Spleen (tissue), 11 donors: ENCODE measurements around the gene CAND2. TPM values are rescaled to one million over a fixed set of nuclear protein-coding genes. Genes with fewer than 3 reads are reported as not detected.

Experiments
- DNase-seq: peaks from one replicate; pipeline ENCODE4 v3.0.0-alpha.2; 2020
- H3K27ac ChIP-seq, 8 donors: fragments of 200-600 bp; sonication (generic) in 7 of 8; 1 replicate in 4 of 8; 2 replicates in 4 of 8; pipeline versions ENCODE4 v1.5.0 to v1.8.0; 2016 to 2021; ENCODE audit warnings: inconsistent platforms in 4 of 8, mild to moderate bottlenecking in 4 of 8, moderate library complexity in 1 of 8
- H3K27me3 ChIP-seq, 7 donors: fragments of 200-600 bp; sonication (generic) in 6 of 7; replicated peaks in 1 of 7; 1 replicate in 4 of 7; 2 replicates in 3 of 7; pipeline versions ENCODE4 v1.5.0 to v1.8.0; 2016 to 2021; ENCODE audit warnings: inconsistent platforms in 3 of 7, mild to moderate bottlenecking in 1 of 7
- H3K36me3 ChIP-seq, 6 donors: fragments of 200-600 bp; sonication (generic) in 5 of 6; 1 replicate in 4 of 6; 2 replicates in 2 of 6; pipeline versions ENCODE4 v1.5.0 to v1.8.0; 2016 to 2021; ENCODE audit warnings: inconsistent platforms in 2 of 6
- H3K4me1 ChIP-seq, 6 donors: fragments of 200-600 bp; sonication (generic) in 5 of 6; 1 replicate in 3 of 6; 2 replicates in 3 of 6; pipeline versions ENCODE4 v1.5.0 to v1.8.0; 2016 to 2021; ENCODE audit warnings: inconsistent platforms in 3 of 6
- H3K4me3 ChIP-seq, 8 donors: fragments of 200-600 bp; sonication (generic) in 7 of 8; 1 replicate in 4 of 8; 2 replicates in 4 of 8; pipeline versions ENCODE4 v1.5.0 to v1.8.0; 2016 to 2021; ENCODE audit warnings: inconsistent platforms in 4 of 8, mild to moderate bottlenecking in 4 of 8, moderate library complexity in 2 of 8
- H3K9me3 ChIP-seq, 8 donors: fragments of 200-600 bp; sonication (generic) in 7 of 8; 1 replicate in 4 of 8; 2 replicates in 4 of 8; pipeline versions ENCODE4 v1.5.0 to v1.8.0; 2016 to 2021; ENCODE audit warnings: inconsistent platforms in 4 of 8
- POLR2A ChIP-seq, 3 donors: fragments of 450-650 bp; IDR thresholded peaks; one replicate each; pipeline ENCODE4 v1.5.1; 2017; ENCODE audit warnings: antibody characterized with exemption in 3 of 3, mild to moderate bottlenecking in 1 of 3
- POLR2AphosphoS5 ChIP-seq, 3 donors: sonication (generic); formaldehyde crosslinking; IDR thresholded peaks; one replicate each; pipeline ENCODE4 v1.5.1; 2017; ENCODE audit warnings: antibody characterized with exemption in 3 of 3
- WGBS, 5 donors: extraction: QIAGEN DNeasy Blood & Tissue Kit in 3 of 5; methylation state at CpG; one replicate each; pipeline versions ENCODE4 v1.1.5 to v1.1.7; 2013 to 2018; 5-methylcytosine and 5-hydroxymethylcytosine counted together
- intact Hi-C: fragments of 100-400 bp; cut with DNase I; formaldehyde crosslinking; loops from one replicate; pipeline ENCODE4 v1.15.0; 2023; ENCODE audit warnings: low total_unique reads
- polyA plus RNA-seq, 3 donors: library from polyadenylated mRNA; stranded (reverse); fragments of 200-250 nt; gene quantifications; one replicate each; pipeline ENCODE4 v1.2.1, GENCODE V29; 2013
- total RNA-seq, 7 donors: library from RNA; depleted of rRNA in 3 of 7; stranded (reverse); fragments of >200 nt in 3 of 7; fragmentation: NEBNext Ultra II Directional in 4 of 7; extraction: Animal tissue kit (Norgen Biotek cat#: 25700) in 4 of 7; gene quantifications; one replicate each; pipeline versions ENCODE4 v1.1.0 to v1.2.1, GENCODE V29; 2016 to 2021
- TF ChIP-seq, protein P1 (sequence below), 11 experiments: fragments of 200-600 bp in 7 of 11; fragments of 450-650 bp in 4 of 11; sonication (generic) in 4 of 11; IDR thresholded peaks in 8 of 11; conservative IDR thresholded peaks in 3 of 11; 1 replicate in 7 of 11; 2 replicates in 4 of 11; pipeline versions ENCODE4 v1.4.0 to v1.8.0; 2016 to 2021; ENCODE audit warnings: antibody characterized with exemption in 11 of 11, inconsistent platforms in 4 of 11, mild to moderate bottlenecking in 1 of 11
- donor health status: healthy with polysubstance abuse.
- donor health status: DM: no; HTN: no; CAD: no; lungs with moderate emphysema.
- donor health status: DM: no; HTN: no; CAD: no.
- donor health status: Bipolar disorder and iron deficiency.
- donor health status: healthy.
- donor health status: DM: no; HTN: no; CAD: no.
- donor health status: DM: yes; HTN: yes; CAD: no.

CAND2 gene
- total and polyA plus RNA-seq, 10 donors: 0.78 to 12.2 (median 7.5) TPM

DNA sequence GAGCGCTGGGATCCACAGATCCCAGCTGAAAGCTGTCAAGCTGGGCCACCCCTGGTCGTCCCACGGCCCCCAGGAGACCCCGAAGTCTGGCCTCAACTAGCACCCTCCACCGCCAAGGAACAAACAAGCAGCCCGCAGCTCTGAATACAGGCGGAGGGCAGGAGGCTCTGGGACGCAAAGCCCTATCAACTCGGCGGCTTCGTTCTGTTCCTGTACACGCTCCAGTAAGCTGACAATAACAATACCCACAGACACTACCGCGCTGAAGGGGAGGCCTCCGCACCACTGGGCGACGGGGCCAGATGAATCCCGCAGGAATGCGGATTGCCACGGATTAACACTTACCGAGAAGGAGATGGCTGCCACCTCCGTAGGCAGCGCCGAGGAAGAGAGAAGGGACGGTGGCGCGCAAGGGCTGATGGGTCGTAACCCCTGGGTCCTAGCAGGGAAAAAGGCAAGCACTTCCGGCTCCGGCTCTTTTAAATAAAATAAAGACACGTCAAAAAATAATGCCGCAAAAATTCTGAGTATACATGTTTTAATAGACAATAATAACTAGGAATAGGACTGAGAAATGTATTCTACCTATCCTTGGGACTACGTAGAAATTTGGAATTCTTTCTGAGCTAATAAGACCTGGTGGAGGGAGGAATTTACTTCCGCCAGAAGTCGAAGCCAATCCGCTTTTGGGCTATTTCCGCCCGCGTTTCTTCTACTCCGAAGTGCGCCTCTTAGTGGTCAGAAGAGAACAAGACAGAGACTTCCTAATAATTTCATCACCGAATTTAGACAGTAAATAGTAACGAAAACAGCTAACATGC lies 44.9 kb downstream of the CAND2 start, which contains the start of gene RPL32:
Gene RPL32 (minus strand): TSS at position 417 of the 821 bp plus-strand sequence. CDS start 1,328 bp downstream, outside the sequence.
- no peaks in the 10 kb centered on the region for H3K9me3 ChIP-seq
- intact Hi-C loops: no loop called here
- peak within 1 kb of the TSS; percentile 47 to 96 (median 86) for H3K4me3 ChIP-seq
- H3K4me1 ChIP-seq: peaks cover 16 to 50% (median 42%) of the 10 kb centered on the region in 6 donors
- TF ChIP-seq POLR2AphosphoS5 (IDR thresholded peaks at IDR 0.05) (peak; percentile 95 to 99 (median 98)), POLR2A (IDR thresholded peaks at IDR 0.05) (peak; percentile 36 to 81 (median 68))
- TF ChIP-seq, protein P1, sequence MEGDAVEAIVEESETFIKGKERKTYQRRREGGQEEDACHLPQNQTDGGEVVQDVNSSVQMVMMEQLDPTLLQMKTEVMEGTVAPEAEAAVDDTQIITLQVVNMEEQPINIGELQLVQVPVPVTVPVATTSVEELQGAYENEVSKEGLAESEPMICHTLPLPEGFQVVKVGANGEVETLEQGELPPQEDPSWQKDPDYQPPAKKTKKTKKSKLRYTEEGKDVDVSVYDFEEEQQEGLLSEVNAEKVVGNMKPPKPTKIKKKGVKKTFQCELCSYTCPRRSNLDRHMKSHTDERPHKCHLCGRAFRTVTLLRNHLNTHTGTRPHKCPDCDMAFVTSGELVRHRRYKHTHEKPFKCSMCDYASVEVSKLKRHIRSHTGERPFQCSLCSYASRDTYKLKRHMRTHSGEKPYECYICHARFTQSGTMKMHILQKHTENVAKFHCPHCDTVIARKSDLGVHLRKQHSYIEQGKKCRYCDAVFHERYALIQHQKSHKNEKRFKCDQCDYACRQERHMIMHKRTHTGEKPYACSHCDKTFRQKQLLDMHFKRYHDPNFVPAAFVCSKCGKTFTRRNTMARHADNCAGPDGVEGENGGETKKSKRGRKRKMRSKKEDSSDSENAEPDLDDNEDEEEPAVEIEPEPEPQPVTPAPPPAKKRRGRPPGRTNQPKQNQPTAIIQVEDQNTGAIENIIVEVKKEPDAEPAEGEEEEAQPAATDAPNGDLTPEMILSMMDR (IDR thresholded peaks at IDR 0.05 in 8 of 11, conservative IDR thresholded peaks at IDR 0.05 in 3 of 11): peak; percentile 76 to 93 (median 86)
- H3K27ac ChIP-seq: peak within 1 kb of the TSS; percentile 88 to 98 (median 94)
- H3K36me3 ChIP-seq: peaks cover 0 to 40% (median 33%) of the 10 kb centered on the region in 6 donors
- peak; percentile 95 for DNase-seq
- H3K27me3 ChIP-seq: no peaks in the 10 kb centered on the region
- 0 to 1% (median 1%) methylated on average over 28 to 43 of the region's 43 CpGs for WGBS, 5 donors

DNA sequence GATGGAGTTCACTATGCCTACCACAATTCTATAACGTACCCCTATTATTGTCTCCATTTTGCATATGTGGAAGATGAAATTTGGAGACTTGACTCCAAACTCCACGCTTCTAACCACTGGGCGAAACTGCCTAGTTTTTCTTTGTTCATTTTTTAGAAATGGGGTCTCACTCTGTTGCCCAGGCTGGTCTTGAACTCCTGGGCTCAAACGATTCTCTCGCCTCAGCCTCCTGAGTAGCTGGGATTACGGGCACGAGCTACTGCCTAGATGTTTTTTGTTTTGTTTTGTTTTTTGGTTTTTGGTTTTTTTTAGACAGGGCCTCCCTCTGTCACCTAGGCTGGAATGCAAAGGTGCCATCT lies 45.5 kb downstream of the CAND2 start:
- TF ChIP-seq, protein P1 (IDR thresholded peaks at IDR 0.05 in 8 of 11, conservative IDR thresholded peaks at IDR 0.05 in 3 of 11): peak in 5 of 11 experiments; percentile 15 to 40 (median 34)
- no peak for TF ChIP-seq POLR2AphosphoS5 (IDR thresholded peaks at IDR 0.05)
- Histone ChIP-seq H3K9me3 (no peaks in the 10 kb centered on the region), H3K36me3 (peaks cover 0 to 34% (median 27%) of the 10 kb centered on the region in 6 donors), H3K4me3 (peak overlapping the region in 4 of 8 donors; percentile 81 to 88 (median 86)), H3K27me3 (no peaks in the 10 kb centered on the region), H3K27ac (peak overlapping the region; percentile 88 to 98 (median 94)), H3K4me1 (peaks cover 16 to 47% (median 41%) of the 10 kb centered on the region in 6 donors)
- intact Hi-C loops: no loop called here
- 40 to 55% (median 43%) methylated on average over 7 of the region's 7 CpGs for WGBS, 5 donors
- DNase-seq: no peak

DNA sequence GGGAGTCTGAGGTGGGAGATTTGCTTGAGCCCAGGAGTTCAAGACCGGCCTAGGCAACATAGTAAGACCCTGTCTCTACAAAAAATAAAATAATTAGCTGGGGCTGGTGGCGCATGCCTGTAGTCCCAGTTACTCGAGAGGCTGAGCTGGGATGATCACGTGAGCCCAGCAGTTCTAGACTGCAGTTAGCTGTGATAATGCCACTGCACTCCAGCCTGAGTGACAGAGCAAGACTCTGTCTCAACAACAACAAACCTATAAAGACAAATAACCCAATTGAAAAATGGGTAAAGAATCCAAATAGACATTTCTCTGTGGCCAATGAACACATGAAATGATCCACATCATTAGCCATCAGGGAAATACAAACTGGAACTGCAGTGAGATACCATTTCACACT lies 46.0 kb downstream of the CAND2 start:
- Histone ChIP-seq H3K36me3 (peaks cover 0 to 29% (median 22%) of the 10 kb centered on the region in 6 donors), H3K9me3 (no peaks in the 10 kb centered on the region), H3K27ac (peak overlapping the region in 1 of 8 donors; percentile 97), H3K4me1 (peaks cover 16 to 42% (median 39%) of the 10 kb centered on the region in 6 donors), H3K4me3 (no peak overlapping the region), H3K27me3 (no peaks in the 10 kb centered on the region)
- no peak for DNase-seq
- WGBS, 5 donors: 95 to 99% (median 96%) methylated on average over 4 of the region's 4 CpGs
- intact Hi-C loops: no loop called here
- TF ChIP-seq POLR2AphosphoS5 (IDR thresholded peaks at IDR 0.05): no peak
- TF ChIP-seq POLR2A (IDR thresholded peaks at IDR 0.05): no peak
- TF ChIP-seq, protein P1 (IDR thresholded peaks at IDR 0.05 in 8 of 11, conservative IDR thresholded peaks at IDR 0.05 in 3 of 11): no peak

DNA sequence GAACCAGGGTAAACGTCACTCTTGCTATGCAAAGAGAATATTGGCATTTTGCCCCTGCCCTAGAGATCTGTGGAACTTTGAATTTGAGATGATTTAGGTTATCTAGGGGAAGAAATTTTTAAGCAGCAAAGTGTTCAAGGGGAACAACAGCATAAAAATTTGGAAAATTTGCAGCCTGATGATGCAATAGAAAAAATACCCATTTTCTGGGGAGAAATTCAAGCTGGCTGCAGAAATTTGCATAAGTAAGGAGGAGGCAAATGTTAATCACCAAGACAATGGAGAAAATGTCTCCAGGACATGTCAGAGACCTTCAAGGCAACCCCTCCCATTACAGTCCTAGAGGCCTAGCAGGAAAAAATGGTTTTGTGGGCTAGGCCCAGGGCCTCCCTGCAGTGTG lies 49.3 kb downstream of the CAND2 start:
- 38 to 63% (median 44%) methylated on average over 1 of the region's 1 CpG for WGBS, 5 donors
- Histone ChIP-seq H3K27ac (no peak overlapping the region), H3K27me3 (no peaks in the 10 kb centered on the region), H3K36me3 (no peaks in the 10 kb centered on the region), H3K4me3 (no peak overlapping the region), H3K9me3 (no peaks in the 10 kb centered on the region), H3K4me1 (peaks cover 0 to 10% (median 5%) of the 10 kb centered on the region in 6 donors)
- intact Hi-C loops: no loop called here
- TF ChIP-seq POLR2A (IDR thresholded peaks at IDR 0.05) (no peak), POLR2AphosphoS5 (IDR thresholded peaks at IDR 0.05) (no peak)
- TF ChIP-seq, protein P1 (IDR thresholded peaks at IDR 0.05 in 8 of 11, conservative IDR thresholded peaks at IDR 0.05 in 3 of 11): no peak
- DNase-seq: no peak
